IPS DF 4.7 (cell line): ENCODE measurements around the gene ARTN.

Experiments used
- DNase-seq: peaks from one replicate; pipeline ENCODE4 v3.0.0-alpha.2; 2013; ENCODE audit warnings: low spot score; ENCODE audit errors: extremely low read depth

Gene ARTN

GRCh38 chr1:43970502-43970901, 36.9 kb downstream of the ARTN start:
- DNase-seq = no peak

GRCh38 chr1:43970911-43971310, 37.3 kb downstream of the ARTN start:
- no peak for DNase-seq

GRCh38 chr1:43971336-43971980, 37.9 kb downstream of the ARTN start:
- DNase-seq = no peak

DNA sequence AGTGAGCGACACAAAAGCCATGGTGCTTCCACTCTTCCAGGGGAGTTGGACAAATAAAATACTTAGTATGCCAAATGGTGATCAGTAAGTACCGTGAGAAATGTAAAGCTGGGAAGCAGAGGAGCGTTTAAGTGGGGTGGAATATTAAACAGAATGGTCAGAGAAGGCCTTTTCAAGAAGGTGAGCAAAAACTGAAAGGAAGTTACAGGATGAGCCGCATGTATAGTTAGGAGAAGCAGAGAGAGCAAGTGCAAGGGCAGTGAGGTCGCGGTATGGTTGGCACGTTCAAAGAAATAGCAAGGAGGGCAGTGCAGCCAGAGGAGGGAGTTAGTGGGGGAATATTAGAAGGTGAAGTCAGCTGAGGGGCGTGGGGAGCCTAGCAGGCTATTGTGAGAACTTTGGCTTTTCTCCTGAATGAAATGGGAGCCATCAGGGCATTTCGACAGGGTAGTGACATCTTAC, 40.4 kb downstream of the ARTN start:
- DNase-seq = no peak

DNA sequence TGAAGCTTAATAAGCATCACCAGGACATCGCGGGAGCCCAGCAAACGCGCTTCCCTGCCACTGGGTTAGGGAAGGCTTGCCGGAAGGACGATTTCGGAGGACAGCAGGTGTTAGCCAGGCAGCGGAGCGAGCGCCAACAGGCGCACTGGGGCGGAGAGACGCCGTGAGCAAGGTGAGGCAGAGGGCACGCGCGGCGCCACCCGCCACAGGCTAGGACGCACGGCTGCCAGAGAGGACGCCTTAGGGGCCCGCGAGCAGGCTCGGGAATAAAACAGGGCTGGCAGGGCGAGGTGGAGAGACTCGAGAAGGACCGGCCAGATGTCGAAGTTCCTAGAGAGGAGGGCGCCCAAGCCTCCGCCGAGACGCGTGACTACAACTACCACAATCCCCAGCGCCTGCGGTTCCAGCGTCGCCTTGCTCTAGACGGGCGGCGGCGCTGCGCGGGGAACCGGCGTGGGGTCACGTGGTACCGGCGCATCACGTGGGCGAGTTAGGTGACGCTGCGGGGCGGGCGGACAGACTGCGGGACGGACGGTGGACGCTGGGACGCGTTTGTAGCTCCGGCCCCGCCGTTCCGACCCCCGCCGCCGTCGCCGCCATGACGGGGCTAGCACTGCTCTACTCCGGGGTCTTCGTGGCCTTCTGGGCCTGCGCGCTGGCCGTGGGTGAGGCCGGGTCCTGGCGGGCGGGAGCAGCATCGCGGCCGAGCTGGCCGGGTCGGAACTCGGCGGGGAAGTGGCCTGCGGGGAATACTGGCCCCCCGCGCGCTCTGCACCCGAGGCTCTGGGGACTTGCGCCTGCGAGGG, 41.0 kb downstream of the ARTN start, which contains the start of gene ATP6V0B:
Gene ATP6V0B, plus strand, starts transcription at position 518 of the 806 bp plus-strand sequence. Its CDS starts 81 bp downstream, at position 599.
- DNase-seq = no peak

- DNase-seq = no peak
Measured at GRCh38 chr1:43975249-43975961, 41.8 kb downstream of the ARTN start.

DNA sequence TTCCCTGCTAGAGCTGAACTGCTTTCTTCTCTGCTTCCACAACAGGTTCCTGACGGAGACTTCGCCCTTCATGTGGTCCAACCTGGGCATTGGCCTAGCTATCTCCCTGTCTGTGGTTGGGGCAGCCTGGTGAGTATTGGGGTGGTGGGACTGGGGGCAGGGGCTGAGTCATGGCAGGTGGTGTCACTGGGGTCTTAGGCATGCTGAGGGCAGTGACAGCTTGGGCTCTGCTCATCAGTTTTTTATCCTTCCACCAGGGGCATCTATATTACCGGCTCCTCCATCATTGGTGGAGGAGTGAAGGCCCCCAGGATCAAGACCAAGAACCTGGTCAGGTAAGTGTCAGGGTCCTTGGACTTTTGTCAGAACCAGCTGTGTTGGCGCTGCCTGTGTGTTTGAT, 42.4 kb downstream of the ARTN start:
- no peak for DNase-seq

GRCh38 chr1:43976890-43977289, 43.3 kb downstream of the ARTN start:
- DNase-seq = no peak

- DNase-seq = no peak
Measured at GRCh38 chr1:43977376-43978263, 44.0 kb downstream of the ARTN start.

DNA sequence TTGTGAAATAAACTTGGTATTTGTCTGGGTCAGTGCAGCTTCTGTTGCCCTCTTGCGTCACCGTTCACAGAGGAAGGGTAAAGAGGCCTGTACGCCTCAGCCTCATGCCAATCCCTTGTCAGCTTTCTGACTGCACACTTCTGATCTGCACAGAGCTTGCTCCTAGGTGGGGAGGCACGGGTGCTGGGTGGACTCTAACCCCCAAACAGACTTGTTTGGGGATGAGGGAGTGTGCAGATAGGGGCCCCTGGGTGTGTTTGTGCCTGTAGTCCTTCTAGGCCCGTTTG, 44.6 kb downstream of the ARTN start:
- no peak for DNase-seq

DNA sequence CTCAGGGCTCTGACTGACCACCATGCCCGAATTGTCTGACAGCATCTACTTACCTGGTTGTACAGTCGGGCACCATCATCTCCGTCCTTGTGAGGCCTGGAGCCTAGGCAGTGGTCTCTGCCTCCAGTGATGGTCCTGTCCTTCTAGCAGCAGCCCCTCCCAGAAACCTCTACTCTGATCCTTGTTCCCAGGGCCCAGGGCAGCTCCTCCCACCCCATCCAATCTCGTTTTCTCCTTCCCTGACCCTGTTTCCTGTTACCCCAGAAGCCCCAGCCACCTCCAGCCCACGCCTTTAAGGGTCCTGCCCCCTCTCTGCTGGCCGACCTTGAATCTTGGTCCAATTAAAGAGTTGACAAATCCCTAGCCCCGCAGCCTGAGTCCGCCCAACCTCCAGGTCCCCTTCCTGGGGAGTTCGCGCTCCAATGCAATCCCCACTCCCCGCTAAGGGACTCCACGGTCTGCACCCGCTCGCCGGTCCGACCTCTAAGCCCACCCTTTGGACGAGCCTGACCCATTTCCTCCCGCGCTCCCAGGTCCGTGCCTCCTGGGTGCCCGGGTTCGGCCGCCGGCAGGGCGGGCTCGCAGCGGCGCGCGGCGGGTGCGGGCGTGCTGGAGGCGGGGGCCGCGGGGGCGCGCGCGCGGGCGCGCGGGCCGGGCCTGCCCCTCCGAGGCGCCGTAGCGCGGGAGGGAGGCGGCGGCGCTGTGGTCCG, 45.1 kb downstream of the ARTN start, which contains the start of gene B4GALT2:
Gene B4GALT2, plus strand, starts transcription at position 660 of the 710 bp plus-strand sequence. CDS start 1,951 bp downstream, outside the sequence.
- no peak for DNase-seq

- DNase-seq = no peak
Measured at GRCh38 chr1:43979261-43979527, 45.6 kb downstream of the ARTN start.

- DNase-seq = no peak
Measured at GRCh38 chr1:43979528-43980254, 46.1 kb downstream of the ARTN start.

GRCh38 chr1:43980255-43981134, 46.9 kb downstream of the ARTN start:
- DNase-seq = no peak

- DNase-seq = no peak
Measured at GRCh38 chr1:43981135-43981491, 47.5 kb downstream of the ARTN start.

- no peak for DNase-seq
Measured at GRCh38 chr1:43981636-43982035, 48.0 kb downstream of the ARTN start.

- no peak for DNase-seq
Measured at GRCh38 chr1:43982241-43982640, 48.6 kb downstream of the ARTN start.

- no peak for DNase-seq
Measured at GRCh38 chr1:43982808-43983207, 49.2 kb downstream of the ARTN start.

GRCh38 chr1:43983253-43983899, 49.8 kb downstream of the ARTN start:
- no peak for DNase-seq
